ENCODE data around the gene SNX27.

- TF ChIP-seq CTCF (conservative IDR thresholded peaks at IDR 0.05; ENCODE audit: low read depth in 2 of 2) (no peak), ZNF462 (CRISPR knock-in tag; IDR thresholded peaks at IDR 0.05) (no peak), EZH2 (IDR thresholded peaks at IDR 0.05; ENCODE audit: low read depth, unreplicated experiment) (no peak), EZH2phosphoT487 (IDR thresholded peaks at IDR 0.05; ENCODE audit: unreplicated experiment) (no peak), POLR2AphosphoS5 (IDR thresholded peaks at IDR 0.05; ENCODE audit: low read depth) (no peak), ZNF114 (CRISPR knock-in tag; IDR thresholded peaks at IDR 0.05) (no peak), REST (IDR thresholded peaks at IDR 0.05; ENCODE audit: unreplicated experiment) (no peak), ETS1 (IDR thresholded peaks at IDR 0.05) (no peak), ZNF331 (CRISPR knock-in tag; IDR thresholded peaks at IDR 0.05; ENCODE audit: low read depth) (no peak), STAT1 (IDR thresholded peaks at IDR 0.05; ENCODE audit: unreplicated experiment) (no peak), CREB1 (CRISPR knock-in tag; IDR thresholded peaks at IDR 0.05; ENCODE audit: low read depth) (no peak), JUNB (IDR thresholded peaks at IDR 0.05; ENCODE audit: unreplicated experiment) (no peak)
These were observed 68.5 kb downstream of the SNX27 start for GRCh38 chr1:151680391-151680790.
